Osteocyte (in vitro differentiated cells): ENCODE measurements around the gene MYL6. TPM values are rescaled to one million over a fixed set of nuclear protein-coding genes. Genes with fewer than 3 reads are reported as not detected.

ENCODE experiments used
- DNase-seq: peaks from one replicate; pipeline ENCODE4 v3.0.0; 2021; ENCODE audit warnings: mixed read lengths; ENCODE audit not compliant: unreplicated experiment; ENCODE audit errors: extremely low spot score
- H3K27ac Mint-ChIP-seq: one replicate; pipeline ENCODE4 v1.8.0; 2021; ENCODE audit warnings: mild to moderate bottlenecking, mixed read lengths; ENCODE audit not compliant: unreplicated experiment
- H3K27me3 Mint-ChIP-seq: one replicate; pipeline ENCODE4 v1.8.0; 2021; ENCODE audit warnings: mixed read lengths; ENCODE audit not compliant: unreplicated experiment
- H3K36me3 Mint-ChIP-seq: one replicate; pipeline ENCODE4 v1.8.0; 2021; ENCODE audit warnings: mixed read lengths; ENCODE audit not compliant: unreplicated experiment
- H3K4me1 Mint-ChIP-seq: one replicate; pipeline ENCODE4 v1.8.0; 2021; ENCODE audit warnings: mixed read lengths; ENCODE audit not compliant: unreplicated experiment
- H3K4me3 Mint-ChIP-seq: one replicate; pipeline ENCODE4 v1.8.0; 2021; ENCODE audit warnings: mild to moderate bottlenecking, moderate library complexity, mixed read lengths; ENCODE audit not compliant: unreplicated experiment
- H3K9me3 Mint-ChIP-seq: one replicate; pipeline ENCODE4 v1.8.0; 2021; ENCODE audit warnings: mixed read lengths; ENCODE audit not compliant: unreplicated experiment
- total RNA-seq: library from RNA; stranded (reverse); gene quantifications from 2 replicates; pipeline ENCODE4 v1.2.1, GENCODE V29; 2021
- TF ChIP-seq, protein P1 (sequence below): fragments of 200-600 bp; sonication (generic); IDR thresholded peaks from 2 replicates; pipeline ENCODE4 v1.5.0; 2021; ENCODE audit warnings: antibody characterized with exemption, mild to moderate bottlenecking, moderate library complexity

Gene MYL6
- total RNA-seq, 1 donor from 2014 or later = 1,549 TPM

DNA sequence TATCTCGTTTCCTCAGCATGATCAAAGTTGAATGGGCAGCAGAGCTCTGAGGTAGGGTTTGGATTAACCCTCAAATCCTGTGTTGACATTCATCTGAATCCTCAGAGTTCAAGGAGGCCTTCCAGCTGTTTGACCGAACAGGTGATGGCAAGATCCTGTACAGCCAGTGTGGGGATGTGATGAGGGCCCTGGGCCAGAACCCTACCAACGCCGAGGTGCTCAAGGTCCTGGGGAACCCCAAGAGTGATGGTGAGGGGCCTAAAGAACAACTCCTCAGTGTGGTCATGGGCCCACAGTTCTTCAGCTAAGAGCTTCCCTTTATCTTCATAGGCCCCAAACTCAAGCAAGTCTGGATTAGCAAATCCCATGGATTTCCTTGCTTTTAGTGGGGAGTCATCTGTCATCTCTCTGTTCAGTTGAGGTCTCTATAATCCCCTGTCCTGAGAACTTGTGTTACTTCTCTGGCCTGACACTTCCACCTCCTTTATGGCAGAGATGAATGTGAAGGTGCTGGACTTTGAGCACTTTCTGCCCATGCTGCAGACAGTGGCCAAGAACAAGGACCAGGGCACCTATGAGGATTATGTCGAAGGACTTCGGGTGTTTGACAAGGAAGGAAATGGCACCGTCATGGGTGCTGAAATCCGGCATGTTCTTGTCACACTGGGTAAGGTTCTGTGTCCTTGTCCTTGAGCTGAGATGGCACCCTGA is 1.5 kb downstream of the MYL6 start:
- TF ChIP-seq, protein P1, sequence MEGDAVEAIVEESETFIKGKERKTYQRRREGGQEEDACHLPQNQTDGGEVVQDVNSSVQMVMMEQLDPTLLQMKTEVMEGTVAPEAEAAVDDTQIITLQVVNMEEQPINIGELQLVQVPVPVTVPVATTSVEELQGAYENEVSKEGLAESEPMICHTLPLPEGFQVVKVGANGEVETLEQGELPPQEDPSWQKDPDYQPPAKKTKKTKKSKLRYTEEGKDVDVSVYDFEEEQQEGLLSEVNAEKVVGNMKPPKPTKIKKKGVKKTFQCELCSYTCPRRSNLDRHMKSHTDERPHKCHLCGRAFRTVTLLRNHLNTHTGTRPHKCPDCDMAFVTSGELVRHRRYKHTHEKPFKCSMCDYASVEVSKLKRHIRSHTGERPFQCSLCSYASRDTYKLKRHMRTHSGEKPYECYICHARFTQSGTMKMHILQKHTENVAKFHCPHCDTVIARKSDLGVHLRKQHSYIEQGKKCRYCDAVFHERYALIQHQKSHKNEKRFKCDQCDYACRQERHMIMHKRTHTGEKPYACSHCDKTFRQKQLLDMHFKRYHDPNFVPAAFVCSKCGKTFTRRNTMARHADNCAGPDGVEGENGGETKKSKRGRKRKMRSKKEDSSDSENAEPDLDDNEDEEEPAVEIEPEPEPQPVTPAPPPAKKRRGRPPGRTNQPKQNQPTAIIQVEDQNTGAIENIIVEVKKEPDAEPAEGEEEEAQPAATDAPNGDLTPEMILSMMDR = no peak
- H3K36me3 Mint-ChIP-seq = peaks cover 47% of the 10 kb centered on the region
- no peaks in the 10 kb centered on the region for H3K27me3 Mint-ChIP-seq
- peaks cover 52% of the 10 kb centered on the region for H3K4me1 Mint-ChIP-seq
- H3K27ac Mint-ChIP-seq = peak overlapping the region; percentile 98
- peak overlapping the region; percentile 95 for H3K4me3 Mint-ChIP-seq
- DNase-seq = no peak
- H3K9me3 Mint-ChIP-seq = no peaks in the 10 kb centered on the region

DNA sequence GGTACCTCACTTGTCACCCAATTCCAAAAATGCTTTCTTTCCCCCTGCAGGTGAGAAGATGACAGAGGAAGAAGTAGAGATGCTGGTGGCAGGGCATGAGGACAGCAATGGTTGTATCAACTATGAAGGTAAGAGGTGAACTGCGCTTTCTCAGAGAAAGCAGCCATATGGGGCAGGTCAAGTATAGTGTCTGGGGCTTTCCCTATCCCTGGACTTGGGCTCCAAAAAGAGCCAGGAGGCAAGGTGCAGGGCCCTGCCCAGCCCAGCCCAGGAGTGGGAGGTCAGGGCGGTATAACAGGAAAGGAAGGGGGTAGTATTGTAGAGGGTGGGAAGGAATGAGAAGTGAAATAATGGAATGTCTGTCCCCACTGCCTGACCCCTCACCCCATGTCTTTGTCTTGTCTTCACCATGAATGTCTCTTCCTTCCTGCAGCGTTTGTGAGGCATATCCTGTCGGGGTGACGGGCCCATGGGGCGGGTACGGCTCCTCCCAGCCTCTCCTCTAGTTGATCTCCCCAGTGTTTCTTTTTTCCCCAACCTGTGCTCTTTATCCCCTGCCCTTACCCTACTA is 2.1 kb downstream of the MYL6 start:
- peaks cover 45% of the 10 kb centered on the region for H3K36me3 Mint-ChIP-seq
- peak overlapping the region; percentile 95 for H3K4me3 Mint-ChIP-seq
- no peaks in the 10 kb centered on the region for H3K9me3 Mint-ChIP-seq
- DNase-seq = no peak
- H3K4me1 Mint-ChIP-seq = peaks cover 50% of the 10 kb centered on the region
- H3K27ac Mint-ChIP-seq = peak overlapping the region; percentile 98
- no peaks in the 10 kb centered on the region for H3K27me3 Mint-ChIP-seq
- TF ChIP-seq, protein P1 = no peak

DNA sequence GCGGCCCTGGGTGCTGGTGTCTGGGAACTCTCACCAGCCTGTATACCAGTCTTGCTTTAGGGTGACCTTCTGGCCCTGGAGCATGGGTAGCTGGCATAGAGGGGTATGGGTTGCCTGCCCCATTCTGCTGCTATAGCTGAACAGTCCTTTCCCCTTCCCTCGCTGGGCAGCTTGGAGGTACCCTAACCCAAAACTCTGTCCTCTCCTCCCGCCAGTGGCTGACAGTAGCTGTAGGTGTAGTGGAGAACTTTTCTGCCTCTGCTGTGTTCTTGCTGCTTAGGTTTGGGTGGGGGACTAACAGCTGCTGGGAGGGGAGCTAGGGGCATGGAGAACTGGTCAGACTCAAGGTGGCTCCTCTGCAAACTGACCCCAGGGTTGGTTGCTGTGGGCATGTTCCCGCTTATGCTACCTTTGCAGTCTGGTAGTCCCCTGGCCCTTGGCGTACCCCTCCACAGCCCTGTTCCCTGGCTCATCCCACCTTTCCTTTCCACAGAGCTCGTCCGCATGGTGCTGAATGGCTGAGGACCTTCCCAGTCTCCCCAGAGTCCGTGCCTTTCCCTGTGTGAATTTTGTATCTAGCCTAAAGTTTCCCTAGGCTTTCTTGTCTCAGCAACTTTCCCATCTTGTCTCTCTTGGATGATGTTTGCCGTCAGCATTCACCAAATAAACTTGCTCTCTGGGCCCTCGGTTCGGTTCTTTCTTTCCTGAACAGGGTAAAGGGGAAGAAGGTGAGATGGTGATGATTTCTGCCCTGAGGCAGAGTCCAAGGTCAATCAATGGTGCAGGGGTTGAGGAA is 2.9 kb downstream of the MYL6 start:
- H3K4me1 Mint-ChIP-seq = peaks cover 46% of the 10 kb centered on the region
- H3K36me3 Mint-ChIP-seq = peaks cover 45% of the 10 kb centered on the region
- no peaks in the 10 kb centered on the region for H3K9me3 Mint-ChIP-seq
- H3K27me3 Mint-ChIP-seq = no peaks in the 10 kb centered on the region
- TF ChIP-seq, protein P1 = no peak
- peak overlapping the region; percentile 95 for H3K4me3 Mint-ChIP-seq
- no peak for DNase-seq
- H3K27ac Mint-ChIP-seq = peak overlapping the region; percentile 98

DNA sequence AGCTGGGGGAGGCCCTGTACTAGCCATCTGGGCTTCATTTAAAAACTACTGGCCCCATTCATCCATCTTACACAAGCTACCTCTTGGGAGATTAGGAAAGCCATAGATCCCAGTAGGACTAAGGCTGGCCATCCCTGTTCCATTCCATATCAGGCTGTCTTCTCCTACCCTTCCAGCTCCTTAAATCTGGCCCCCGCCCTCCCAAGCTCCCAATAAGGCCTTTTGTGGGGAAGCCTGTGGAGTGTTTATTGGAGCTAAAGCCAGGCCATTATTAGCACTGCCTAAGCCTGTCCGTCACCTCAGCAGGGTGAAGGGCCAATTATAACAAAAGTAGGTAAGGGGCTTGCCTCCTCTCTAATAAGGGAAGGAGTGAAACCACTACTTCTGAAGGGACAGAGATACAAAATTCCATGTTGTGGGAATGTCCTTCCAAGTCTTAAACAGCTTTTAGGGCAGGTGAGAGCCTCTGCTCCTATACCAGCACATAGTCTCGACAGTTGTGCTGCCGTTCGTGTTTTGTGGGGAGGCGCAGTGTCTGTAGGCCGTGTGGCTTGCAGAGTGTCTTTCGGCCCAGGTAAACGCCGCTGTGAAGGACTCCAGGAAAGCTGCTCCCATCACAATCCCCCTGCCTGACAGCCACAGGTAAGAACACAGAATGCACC is 3.7 kb downstream of the MYL6 start:
- no peaks in the 10 kb centered on the region for H3K9me3 Mint-ChIP-seq
- H3K4me1 Mint-ChIP-seq = peaks cover 46% of the 10 kb centered on the region
- H3K4me3 Mint-ChIP-seq = peak overlapping the region; percentile 95
- no peaks in the 10 kb centered on the region for H3K27me3 Mint-ChIP-seq
- TF ChIP-seq, protein P1 = no peak
- no peak for DNase-seq
- H3K36me3 Mint-ChIP-seq = peaks cover 46% of the 10 kb centered on the region
- peak overlapping the region; percentile 98 for H3K27ac Mint-ChIP-seq
